OCI-LY3 (cell line): ENCODE results near the gene FADS1.

Experiments
- H2AFZ ChIP-seq: fragments of 200-600, 300-600 bp; shearing (Covaris generic); 2 replicates; pipeline ENCODE4 v1.6.0; 2014; ENCODE audit warnings: antibody characterized with exemption, low read depth, low read length
- H3K27ac ChIP-seq: fragments of 200-600, 300-600 bp; sonication (generic); 2 replicates; pipeline ENCODE4 v1.5.1; 2014; ENCODE audit warnings: mild to moderate bottlenecking, low read length, moderate library complexity, mixed read lengths
- H3K27me3 ChIP-seq: fragments of 200-600, 300-600 bp; sonication (generic); 2 replicates; pipeline ENCODE4 v1.6.1; 2014; ENCODE audit warnings: low read depth, low read length, mixed read lengths
- H3K36me3 ChIP-seq: fragments of 200-600, 300-600 bp; sonication (generic); replicated peaks from 2 replicates; pipeline ENCODE3; 2014; ENCODE audit warnings: low read depth, low read length, mixed read lengths
- H3K4me1 ChIP-seq: fragments of 300-600, 200-600 bp; sonication (generic); 2 replicates; pipeline ENCODE4 v1.6.1; 2014; ENCODE audit warnings: low read length, mixed read lengths
- H3K4me2 ChIP-seq: fragments of 200-600, 300-600 bp; sonication (generic); 2 replicates; pipeline ENCODE4 v1.6.1; 2014; ENCODE audit warnings: low read length, mixed read lengths
- H3K4me3 ChIP-seq: fragments of 300-600, 200-600 bp; sonication (generic); 2 replicates; pipeline ENCODE4 v1.5.1; 2014; ENCODE audit warnings: antibody characterized with exemption, mild to moderate bottlenecking, low read length, moderate library complexity
- H3K79me2 ChIP-seq: fragments of 300-600, 200-600 bp; shearing (Covaris generic); 2 replicates; pipeline ENCODE4 v1.6.1; 2014; ENCODE audit warnings: mild to moderate bottlenecking, low read length, mixed read lengths
- H3K9ac ChIP-seq: fragments of 300-600, 200-600 bp; shearing (Covaris generic); 2 replicates; pipeline ENCODE4 v1.6.0; 2014; ENCODE audit warnings: mild to moderate bottlenecking, low read length, moderate library complexity
- H3K9me3 ChIP-seq: fragments of 200-600, 300-600 bp; shearing (Covaris generic); 2 replicates; pipeline ENCODE4 v1.6.1; 2014; ENCODE audit warnings: low read length, mixed read lengths; ENCODE audit not compliant: insufficient read depth
- H4K20me1 ChIP-seq: fragments of 200-600, 300-600 bp; sonication (generic); 2 replicates; pipeline ENCODE4 v1.6.1; 2016; ENCODE audit warnings: low read length, mixed read lengths; ENCODE audit not compliant: insufficient read depth
- EZH2phosphoT487 ChIP-seq: fragments of 200-600 bp; shearing (Covaris generic); IDR thresholded peaks from 2 replicates; pipeline ENCODE4 v1.6.1; 2018; ENCODE audit warnings: antibody characterized with exemption, mixed run types, low read depth
- TF ChIP-seq, protein P1 (sequence below): fragments of 200-600, 300-600 bp; sonication (generic); IDR thresholded peaks from 2 replicates; pipeline ENCODE4 v1.5.1; 2014; ENCODE audit warnings: antibody characterized with exemption, low read length, low read depth

FADS1 gene

GRCh38 chr11:61851900-61852295 is 35.1 kb upstream of the FADS1 start:
- no peak overlapping the region for H3K27ac ChIP-seq
- no peak for TF ChIP-seq EZH2phosphoT487
- TF ChIP-seq, protein P1, sequence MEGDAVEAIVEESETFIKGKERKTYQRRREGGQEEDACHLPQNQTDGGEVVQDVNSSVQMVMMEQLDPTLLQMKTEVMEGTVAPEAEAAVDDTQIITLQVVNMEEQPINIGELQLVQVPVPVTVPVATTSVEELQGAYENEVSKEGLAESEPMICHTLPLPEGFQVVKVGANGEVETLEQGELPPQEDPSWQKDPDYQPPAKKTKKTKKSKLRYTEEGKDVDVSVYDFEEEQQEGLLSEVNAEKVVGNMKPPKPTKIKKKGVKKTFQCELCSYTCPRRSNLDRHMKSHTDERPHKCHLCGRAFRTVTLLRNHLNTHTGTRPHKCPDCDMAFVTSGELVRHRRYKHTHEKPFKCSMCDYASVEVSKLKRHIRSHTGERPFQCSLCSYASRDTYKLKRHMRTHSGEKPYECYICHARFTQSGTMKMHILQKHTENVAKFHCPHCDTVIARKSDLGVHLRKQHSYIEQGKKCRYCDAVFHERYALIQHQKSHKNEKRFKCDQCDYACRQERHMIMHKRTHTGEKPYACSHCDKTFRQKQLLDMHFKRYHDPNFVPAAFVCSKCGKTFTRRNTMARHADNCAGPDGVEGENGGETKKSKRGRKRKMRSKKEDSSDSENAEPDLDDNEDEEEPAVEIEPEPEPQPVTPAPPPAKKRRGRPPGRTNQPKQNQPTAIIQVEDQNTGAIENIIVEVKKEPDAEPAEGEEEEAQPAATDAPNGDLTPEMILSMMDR: no peak
- no peak overlapping the region for H3K9ac ChIP-seq
- no peaks in the 10 kb centered on the region for H3K9me3 ChIP-seq
- H4K20me1 ChIP-seq: peaks cover 6% of the 10 kb centered on the region; the same call in 1 of the 2 replicates
- no peaks in the 10 kb centered on the region for H3K27me3 ChIP-seq
- H3K4me1 ChIP-seq: no peaks in the 10 kb centered on the region
- H3K4me2 ChIP-seq: no peak overlapping the region
- peaks cover 85% of the 10 kb centered on the region for H3K36me3 ChIP-seq
- no peak overlapping the region for H3K4me3 ChIP-seq
- no peak overlapping the region for H2AFZ ChIP-seq
- no peaks in the 10 kb centered on the region for H3K79me2 ChIP-seq

DNA sequence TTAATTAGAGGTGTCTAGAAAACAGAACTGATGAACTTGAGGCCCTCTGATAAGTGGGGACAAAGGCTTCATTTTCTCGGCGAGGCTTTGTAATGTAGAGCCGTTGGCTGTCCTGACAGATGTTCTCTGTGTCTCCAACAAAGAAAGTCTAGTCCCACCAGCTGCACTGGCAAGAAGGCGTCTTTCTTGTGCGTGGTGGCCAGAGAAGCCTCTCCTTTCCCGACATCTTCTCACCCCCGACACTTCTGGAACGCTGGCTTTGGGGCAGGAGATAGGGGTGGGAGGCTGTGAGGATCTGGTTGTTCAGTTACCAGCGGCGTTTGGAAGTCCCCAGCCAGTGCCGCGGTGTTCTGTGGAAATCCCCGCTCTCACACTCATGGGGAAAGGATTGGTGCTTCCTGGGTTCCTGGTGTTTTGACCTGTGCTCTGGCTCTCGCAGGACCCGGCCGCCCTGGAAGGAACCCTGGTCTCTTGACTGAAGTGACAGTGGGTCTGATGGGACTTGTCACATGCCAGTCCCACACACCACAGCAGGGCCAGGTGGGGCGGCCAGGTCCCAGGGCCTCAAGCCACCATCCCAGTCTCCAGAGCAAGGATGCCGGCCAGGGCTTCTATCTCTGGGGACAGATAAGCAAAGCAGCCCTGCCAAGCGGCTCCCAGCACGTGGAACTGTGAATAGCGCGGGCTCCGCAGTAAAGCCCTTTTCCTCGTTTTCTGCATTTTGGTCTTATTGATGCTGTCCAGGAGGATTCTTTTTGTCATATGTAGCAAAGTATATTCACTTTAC is 34.5 kb upstream of the FADS1 start:
- no peak for TF ChIP-seq EZH2phosphoT487
- TF ChIP-seq, protein P1: no peak
- H3K4me2 ChIP-seq: no peak overlapping the region
- no peaks in the 10 kb centered on the region for H3K9me3 ChIP-seq
- no peak overlapping the region for H3K27ac ChIP-seq
- no peak overlapping the region for H2AFZ ChIP-seq
- H3K4me3 ChIP-seq: no peak overlapping the region
- no peaks in the 10 kb centered on the region for H3K4me1 ChIP-seq
- H3K27me3 ChIP-seq: no peaks in the 10 kb centered on the region
- peaks cover 6% of the 10 kb centered on the region; the same call in 1 of the 2 replicates for H4K20me1 ChIP-seq
- peaks cover 83% of the 10 kb centered on the region for H3K36me3 ChIP-seq
- no peaks in the 10 kb centered on the region for H3K79me2 ChIP-seq
- no peak overlapping the region for H3K9ac ChIP-seq

- Histone ChIP-seq H2AFZ (no peak overlapping the region), H3K79me2 (no peaks in the 10 kb centered on the region), H3K4me3 (no peak overlapping the region), H3K9me3 (no peaks in the 10 kb centered on the region), H3K4me2 (no peak overlapping the region), H3K27ac (no peak overlapping the region), H4K20me1 (peaks cover 6% of the 10 kb centered on the region; the same call in 1 of the 2 replicates), H3K27me3 (no peaks in the 10 kb centered on the region), H3K9ac (no peak overlapping the region), H3K36me3 (peaks cover 82% of the 10 kb centered on the region), H3K4me1 (no peaks in the 10 kb centered on the region)
- no peak for TF ChIP-seq EZH2phosphoT487
- TF ChIP-seq, protein P1: no peak
These were observed 33.9 kb upstream of the FADS1 start for GRCh38 chr11:61850687-61851086.

DNA sequence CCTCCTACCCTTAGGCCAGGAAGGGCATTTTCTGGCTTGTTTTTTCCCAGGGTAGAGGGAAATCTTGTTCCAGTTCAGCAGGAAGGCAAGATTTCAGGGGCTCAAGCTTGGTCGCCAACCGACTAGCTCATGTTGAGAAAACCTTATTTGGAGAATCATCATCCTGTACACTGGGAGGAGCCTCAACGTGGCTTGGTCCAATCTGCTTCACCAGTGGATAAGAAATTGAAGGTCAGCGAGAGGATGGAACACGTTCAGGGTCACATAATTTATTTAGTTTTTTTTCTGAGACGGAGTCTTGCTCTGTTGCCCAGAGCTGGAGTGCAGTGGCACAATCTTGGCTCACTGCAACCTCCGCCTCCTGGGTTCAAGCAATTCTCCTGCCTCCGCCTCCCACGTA is 31.8 kb upstream of the FADS1 start:
- Histone ChIP-seq H3K4me3 (no peak overlapping the region), H2AFZ (no peak overlapping the region), H3K27me3 (no peaks in the 10 kb centered on the region), H3K9ac (no peak overlapping the region), H3K4me2 (no peak overlapping the region), H3K79me2 (no peaks in the 10 kb centered on the region), H3K27ac (no peak overlapping the region), H3K4me1 (no peaks in the 10 kb centered on the region), H4K20me1 (peaks cover 3% of the 10 kb centered on the region; the same call in 1 of the 2 replicates), H3K36me3 (peaks cover 72% of the 10 kb centered on the region), H3K9me3 (no peaks in the 10 kb centered on the region)
- TF ChIP-seq EZH2phosphoT487: no peak
- TF ChIP-seq, protein P1: no peak
